ENCODE data around the gene CRACDL.

- TF ChIP-seq CTCF (IDR thresholded peaks at IDR 0.05) (no peak), ZFX (IDR thresholded peaks at IDR 0.05; ENCODE audit: borderline replicate concordance) (no peak)
Observed at GRCh38 chr2:98808546-98808945, 127.5 kb downstream of the CRACDL start.
